Measurements from ENCODE around the gene XCL2.
"Not testable (repeated sequence)": the region's sequence is repeated elsewhere in the genome, so short reads cannot be mapped to it uniquely, and the experiment has no call there.

The XCL2 gene

GRCh38 chr1:168581817-168582572 is 38.2 kb upstream of the XCL2 start:
- H3K4me3 ChIP-seq = no peak overlapping the region
- H3K9me3 ChIP-seq (ENCODE audit: low read depth, low read length) = no peaks in the 10 kb centered on the region
- no peak overlapping the region for H3K27ac ChIP-seq
- DNase-seq (ENCODE audit: low read depth, low spot score) = no peak
- H3K36me3 ChIP-seq (ENCODE audit: insufficient read depth, low read length) = no peaks in the 10 kb centered on the region
- no peak overlapping the region for H3K9ac ChIP-seq (ENCODE audit: insufficient read length)
- no peak for TF ChIP-seq EZH2 (IDR thresholded peaks at IDR 0.05)
- TF ChIP-seq POLR2AphosphoS5 (IDR thresholded peaks at IDR 0.05; ENCODE audit: borderline replicate concordance, low read depth, low read length) = no peak

- DNase-seq (ENCODE audit: low read depth, low spot score); H3K27ac ChIP-seq; H3K9me3 ChIP-seq (ENCODE audit: low read depth, low read length); H3K4me3 ChIP-seq; H3K9ac ChIP-seq (ENCODE audit: insufficient read length); H3K36me3 ChIP-seq (ENCODE audit: insufficient read depth, low read length): not testable (repeated sequence)
Observed at GRCh38 chr1:168580991-168581390, 37.2 kb upstream of the XCL2 start.

GRCh38 chr1:168580290-168580689 is 36.5 kb upstream of the XCL2 start:
- not testable (repeated sequence) for H3K27ac ChIP-seq; H3K9ac ChIP-seq (ENCODE audit: insufficient read length); H3K9me3 ChIP-seq (ENCODE audit: low read depth, low read length); H3K4me3 ChIP-seq; H3K36me3 ChIP-seq (ENCODE audit: insufficient read depth, low read length); DNase-seq (ENCODE audit: low read depth, low spot score)

GRCh38 chr1:168578531-168579185 is 34.9 kb upstream of the XCL2 start:
- H3K9ac ChIP-seq (ENCODE audit: insufficient read length); H3K9me3 ChIP-seq (ENCODE audit: low read depth, low read length); H3K4me3 ChIP-seq; H3K36me3 ChIP-seq (ENCODE audit: insufficient read depth, low read length); H3K27ac ChIP-seq; DNase-seq (ENCODE audit: low read depth, low spot score): not testable (repeated sequence)

GRCh38 chr1:168576245-168576688 is 32.5 kb upstream of the XCL2 start, which contains the start of gene XCL1:
Gene XCL1, plus strand, starts transcription at chr1:168576605. Its CDS starts 33 bp downstream, at chr1:168576638.
- H3K27ac ChIP-seq; DNase-seq (ENCODE audit: low read depth, low spot score); H3K36me3 ChIP-seq (ENCODE audit: insufficient read depth, low read length); H3K9ac ChIP-seq (ENCODE audit: insufficient read length); H3K4me3 ChIP-seq; H3K9me3 ChIP-seq (ENCODE audit: low read depth, low read length): not testable (repeated sequence)

- not testable (repeated sequence) for H3K9ac ChIP-seq (ENCODE audit: insufficient read length); H3K9me3 ChIP-seq (ENCODE audit: low read depth, low read length); H3K36me3 ChIP-seq (ENCODE audit: insufficient read depth, low read length); H3K27ac ChIP-seq; DNase-seq (ENCODE audit: low read depth, low spot score); H3K4me3 ChIP-seq
Observed at GRCh38 chr1:168574234-168574633, 30.4 kb upstream of the XCL2 start.

GRCh38 chr1:168572633-168573032 is 28.8 kb upstream of the XCL2 start:
- TF ChIP-seq EZH2 (IDR thresholded peaks at IDR 0.05) (no peak), FOXP2 (optimal IDR thresholded peaks at IDR 0.05; ENCODE audit: control extremely low read depth, extremely low read length, insufficient read depth) (no peak), POLR2AphosphoS5 (IDR thresholded peaks at IDR 0.05; ENCODE audit: borderline replicate concordance, low read depth, low read length) (no peak)
- H3K9me3 ChIP-seq (ENCODE audit: low read depth, low read length) = no peaks in the 10 kb centered on the region
- no peaks in the 10 kb centered on the region for H3K36me3 ChIP-seq (ENCODE audit: insufficient read depth, low read length)
- no peak for DNase-seq (ENCODE audit: low read depth, low spot score)
- no peak overlapping the region for H3K9ac ChIP-seq (ENCODE audit: insufficient read length)
- no peak overlapping the region for H3K27ac ChIP-seq
- no peak overlapping the region for H3K4me3 ChIP-seq

GRCh38 chr1:168570652-168571051 is 26.9 kb upstream of the XCL2 start:
- Histone ChIP-seq H3K27ac (no peak overlapping the region), H3K9me3 (ENCODE audit: low read depth, low read length) (no peaks in the 10 kb centered on the region), H3K9ac (ENCODE audit: insufficient read length) (no peak overlapping the region), H3K36me3 (ENCODE audit: insufficient read depth, low read length) (no peaks in the 10 kb centered on the region), H3K4me3 (no peak overlapping the region)
- TF ChIP-seq EZH2 (IDR thresholded peaks at IDR 0.05) (no peak), POLR2AphosphoS5 (IDR thresholded peaks at IDR 0.05; ENCODE audit: borderline replicate concordance, low read depth, low read length) (no peak), FOXP2 (optimal IDR thresholded peaks at IDR 0.05; ENCODE audit: control extremely low read depth, extremely low read length, insufficient read depth) (no peak)
- no peak for DNase-seq (ENCODE audit: low read depth, low spot score)

- H3K27ac ChIP-seq = no peak overlapping the region
- H3K9ac ChIP-seq (ENCODE audit: insufficient read length) = no peak overlapping the region
- no peak overlapping the region for H3K4me3 ChIP-seq
- H3K36me3 ChIP-seq (ENCODE audit: insufficient read depth, low read length) = no peaks in the 10 kb centered on the region
- no peaks in the 10 kb centered on the region for H3K9me3 ChIP-seq (ENCODE audit: low read depth, low read length)
- TF ChIP-seq POLR2AphosphoS5 (IDR thresholded peaks at IDR 0.05; ENCODE audit: borderline replicate concordance, low read depth, low read length) = no peak
- TF ChIP-seq EZH2 (IDR thresholded peaks at IDR 0.05) = no peak
- TF ChIP-seq FOXP2 (optimal IDR thresholded peaks at IDR 0.05; ENCODE audit: control extremely low read depth, extremely low read length, insufficient read depth) = no peak
- no peak for DNase-seq (ENCODE audit: low read depth, low spot score)
Observed at GRCh38 chr1:168568346-168568745, 24.5 kb upstream of the XCL2 start.
